IPS-20b (cell line): ENCODE results near the gene WDR41.
"Not testable (repeated sequence)": the region's sequence is repeated elsewhere in the genome, so short reads cannot be mapped to it uniquely, and the experiment has no call there.

Experiments used
- H3K27ac ChIP-seq: one replicate; pipeline ENCODE4 v1.5.1; 2013; ENCODE audit warnings: low read length
- H3K27me3 ChIP-seq: 2 replicates; pipeline ENCODE4 v1.6.1; 2013; ENCODE audit warnings: mild to moderate bottlenecking, low read length, inconsistent platforms; ENCODE audit not compliant: insufficient read depth
- H3K36me3 ChIP-seq: 2 replicates; pipeline ENCODE4 v1.6.1; 2013; ENCODE audit warnings: low read depth, mild to moderate bottlenecking, inconsistent platforms, low read length, moderate library complexity; ENCODE audit not compliant: insufficient read depth
- H3K4me1 ChIP-seq: 2 replicates; pipeline ENCODE4 v1.6.1; 2013; ENCODE audit warnings: mild to moderate bottlenecking, control low read depth, inconsistent platforms, low read length, moderate library complexity; ENCODE audit not compliant: insufficient read depth
- H3K4me3 ChIP-seq: 2 replicates; pipeline ENCODE4 v1.5.1; 2013; ENCODE audit warnings: mild to moderate bottlenecking, low read length, inconsistent platforms
- H3K9ac ChIP-seq: 2 replicates; pipeline ENCODE4 v1.6.1; 2013; ENCODE audit warnings: low read depth, mild to moderate bottlenecking, inconsistent platforms, low read length, moderate library complexity
- H3K9me3 ChIP-seq: 2 replicates; pipeline ENCODE4 v1.6.1; 2013; ENCODE audit warnings: mild to moderate bottlenecking, low read depth, low read length, inconsistent platforms; ENCODE audit not compliant: insufficient read depth

Gene WDR41

GRCh38 chr5:77491783-77492652 lies at the start of gene WDR41:
Gene WDR41 (minus strand): TSS chr5:77492316. CDS start chr5:77492220, 96 bp downstream.
- peaks cover 21% of the 10 kb centered on the region for H3K27me3 ChIP-seq
- H3K9me3 ChIP-seq: no peaks in the 10 kb centered on the region
- no peak within 1 kb of the TSS for H3K27ac ChIP-seq
- 0 out of 2 replicates have a peak, but pooled peaks cover 8% of the 10 kb centered on the region for H3K36me3 ChIP-seq
- H3K4me1 ChIP-seq: peaks cover 5% of the 10 kb centered on the region; the same call in 1 of the 2 replicates
- H3K4me3 ChIP-seq: peak within 1 kb of the TSS; percentile 97
- H3K9ac ChIP-seq: peak within 1 kb of the TSS; percentile 87

- Histone ChIP-seq H3K36me3 (no peaks in the 10 kb centered on the region), H3K4me1 (no peaks in the 10 kb centered on the region), H3K4me3 (no peak overlapping the region), H3K27me3 (no peaks in the 10 kb centered on the region), H3K27ac (no peak overlapping the region), H3K9ac (no peak overlapping the region), H3K9me3 (no peaks in the 10 kb centered on the region)
Observed at GRCh38 chr5:77531297-77531696, 39.2 kb upstream of the WDR41 start.

GRCh38 chr5:77518304-77518703 lies 26.2 kb upstream of the WDR41 start:
- Histone ChIP-seq H3K4me3 (no peak overlapping the region), H3K27me3 (no peaks in the 10 kb centered on the region), H3K27ac (no peak overlapping the region), H3K4me1 (no peaks in the 10 kb centered on the region), H3K36me3 (no peaks in the 10 kb centered on the region), H3K9ac (no peak overlapping the region), H3K9me3 (no peaks in the 10 kb centered on the region)

- Histone ChIP-seq H3K36me3 (no peaks in the 10 kb centered on the region), H3K27me3 (no peaks in the 10 kb centered on the region), H3K4me3 (no peak overlapping the region), H3K27ac (no peak overlapping the region), H3K4me1 (no peaks in the 10 kb centered on the region), H3K9me3 (no peaks in the 10 kb centered on the region), H3K9ac (no peak overlapping the region)
Observed at GRCh38 chr5:77514457-77514856, 22.3 kb upstream of the WDR41 start.

GRCh38 chr5:77513321-77513720 lies 21.2 kb upstream of the WDR41 start:
- Histone ChIP-seq H3K27me3 (no peaks in the 10 kb centered on the region), H3K4me1 (no peaks in the 10 kb centered on the region), H3K9ac (no peak overlapping the region), H3K27ac (no peak overlapping the region), H3K4me3 (no peak overlapping the region), H3K9me3 (no peaks in the 10 kb centered on the region), H3K36me3 (no peaks in the 10 kb centered on the region)

GRCh38 chr5:77501132-77501531 lies 9.0 kb upstream of the WDR41 start:
- not testable (repeated sequence) for H3K27me3 ChIP-seq, H3K4me3 ChIP-seq, H3K36me3 ChIP-seq, H3K4me1 ChIP-seq, H3K9ac ChIP-seq, H3K27ac ChIP-seq, H3K9me3 ChIP-seq

- Histone ChIP-seq H3K9ac (no peak overlapping the region), H3K27ac (no peak overlapping the region), H3K36me3 (no peaks in the 10 kb centered on the region), H3K4me1 (no peaks in the 10 kb centered on the region), H3K9me3 (no peaks in the 10 kb centered on the region), H3K27me3 (peaks cover 4% of the 10 kb centered on the region; the same call in 1 of the 2 replicates), H3K4me3 (no peak overlapping the region)
Observed at GRCh38 chr5:77499973-77500372, 7.9 kb upstream of the WDR41 start.

- Histone ChIP-seq H3K9ac (no peak overlapping the region), H3K4me1 (no peaks in the 10 kb centered on the region), H3K27me3 (peaks cover 6% of the 10 kb centered on the region; the same call in 1 of the 2 replicates), H3K27ac (no peak overlapping the region), H3K9me3 (no peaks in the 10 kb centered on the region), H3K4me3 (no peak overlapping the region), H3K36me3 (no peaks in the 10 kb centered on the region)
Observed at GRCh38 chr5:77499441-77499840, 7.3 kb upstream of the WDR41 start.

GRCh38 chr5:77498952-77499351 lies 6.8 kb upstream of the WDR41 start:
- H3K27me3 ChIP-seq: peaks cover 7% of the 10 kb centered on the region
- H3K9ac ChIP-seq: no peak overlapping the region
- H3K4me1 ChIP-seq: no peaks in the 10 kb centered on the region
- H3K9me3 ChIP-seq: no peaks in the 10 kb centered on the region
- H3K36me3 ChIP-seq: no peaks in the 10 kb centered on the region
- H3K4me3 ChIP-seq: no peak overlapping the region
- no peak overlapping the region for H3K27ac ChIP-seq

- Histone ChIP-seq H3K27ac (no peak overlapping the region), H3K9ac (no peak overlapping the region), H3K4me3 (no peak overlapping the region), H3K9me3 (no peaks in the 10 kb centered on the region), H3K36me3 (no peaks in the 10 kb centered on the region), H3K27me3 (peaks cover 21% of the 10 kb centered on the region), H3K4me1 (peaks cover 5% of the 10 kb centered on the region; the same call in 1 of the 2 replicates)
Observed at GRCh38 chr5:77494935-77495334, 2.8 kb upstream of the WDR41 start.

- Histone ChIP-seq H3K4me3 (peak overlapping the region; percentile 97; the same call in 1 of the 2 replicates), H3K4me1 (peaks cover 5% of the 10 kb centered on the region; the same call in 1 of the 2 replicates), H3K27ac (no peak overlapping the region), H3K9ac (no peak overlapping the region; the same call in 1 of the 2 replicates), H3K27me3 (peaks cover 21% of the 10 kb centered on the region), H3K36me3 (0 out of 2 replicates have a peak, but pooled peaks cover 3% of the 10 kb centered on the region), H3K9me3 (no peaks in the 10 kb centered on the region)
Observed at GRCh38 chr5:77492653-77493000, 511 bp upstream of the WDR41 start.

GRCh38 chr5:77490741-77491344 lies 1.3 kb downstream of the WDR41 start:
- Histone ChIP-seq H3K9ac (peak overlapping the region; percentile 87; the same call in 1 of the 2 replicates), H3K27me3 (peaks cover 21% of the 10 kb centered on the region), H3K4me3 (peak overlapping the region; percentile 97)
- not testable (repeated sequence) for H3K9me3 ChIP-seq, H3K27ac ChIP-seq, H3K36me3 ChIP-seq, H3K4me1 ChIP-seq
